SU-DHL-6 (cell line): ENCODE measurements around the gene MTERF1.

Source experiments
- H2AFZ ChIP-seq: fragments of 200-600 bp; sonication (generic); 2 replicates; pipeline ENCODE4 v1.6.1; 2014; ENCODE audit warnings: low read depth, mild to moderate bottlenecking, moderate library complexity, mixed read lengths, antibody characterized with exemption, low read length; ENCODE audit not compliant: severe bottlenecking
- H3F3A ChIP-seq: fragments of 200-600 bp; shearing (Covaris generic); 2 replicates; pipeline ENCODE4 v1.6.0; 2016; ENCODE audit warnings: antibody characterized with exemption, mild to moderate bottlenecking; ENCODE audit not compliant: insufficient read depth
- H3K27ac ChIP-seq: fragments of 200-600 bp; sonication (generic); 2 replicates; pipeline ENCODE4 v1.5.1; 2016; ENCODE audit warnings: low read depth, mild to moderate bottlenecking, low read length, moderate library complexity, mixed read lengths
- H3K27me3 ChIP-seq: fragments of 200-600 bp; sonication (generic), shearing (Covaris generic); 2 replicates; pipeline ENCODE4 v1.6.0; 2014; ENCODE audit warnings: mild to moderate bottlenecking, low read length
- H3K36me3 ChIP-seq: fragments of 200-600 bp; sonication (generic); 2 replicates; pipeline ENCODE4 v1.6.1; 2014; ENCODE audit warnings: mild to moderate bottlenecking, low read length, mixed read lengths
- H3K4me2 ChIP-seq: fragments of 300-600, 200-600 bp; shearing (Covaris generic), sonication (generic); 2 replicates; pipeline ENCODE4 v1.6.0; 2014; ENCODE audit warnings: low read length, low read depth, mild to moderate bottlenecking; ENCODE audit not compliant: poor library complexity, severe bottlenecking
- H3K4me3 ChIP-seq: fragments of 200-600 bp; sonication (generic); 2 replicates; pipeline ENCODE4 v1.5.1; 2014; ENCODE audit warnings: antibody characterized with exemption, low read length, mild to moderate bottlenecking, mixed read lengths; ENCODE audit not compliant: insufficient read depth, poor library complexity, severe bottlenecking
- H3K79me2 ChIP-seq: fragments of 200-600 bp; sonication (generic); 2 replicates; pipeline ENCODE4 v1.6.1; 2014; ENCODE audit warnings: mild to moderate bottlenecking, low read length, moderate library complexity; ENCODE audit not compliant: insufficient read depth
- H3K9ac ChIP-seq: fragments of 200-600 bp; sonication (generic); 2 replicates; pipeline ENCODE4 v1.7.0; 2014; ENCODE audit warnings: mild to moderate bottlenecking, low read length
- H3K9me2 ChIP-seq: fragments of 200-600 bp; sonication (generic); replicated peaks from 2 replicates; pipeline ENCODE4 v1.6.1; 2014; ENCODE audit warnings: low read length; ENCODE audit not compliant: insufficient read depth
- H3K9me3 ChIP-seq: fragments of 200-600 bp; sonication (generic); 2 replicates; pipeline ENCODE4 v1.6.1; 2014; ENCODE audit warnings: low read length, mixed read lengths; ENCODE audit not compliant: insufficient read depth
- H4K20me1 ChIP-seq: fragments of 200-600 bp; sonication (generic); 2 replicates; pipeline ENCODE4 v1.6.1; 2014; ENCODE audit warnings: low read depth, mild to moderate bottlenecking, antibody characterized with exemption, low read length, moderate library complexity, mixed read lengths
- CTCF ChIP-seq: fragments of 200-600 bp; sonication (generic); IDR thresholded peaks from one replicate; pipeline ENCODE4 v1.5.1; 2017; ENCODE audit warnings: antibody characterized with exemption, mild to moderate bottlenecking, low read length, moderate library complexity; ENCODE audit not compliant: insufficient read depth, poor library complexity, severe bottlenecking
- EZH2phosphoT487 ChIP-seq: fragments of 200-600 bp; sonication (generic), shearing (Covaris generic); conservative IDR thresholded peaks from 2 replicates; pipeline ENCODE4 v1.6.1; 2018; ENCODE audit warnings: mild to moderate bottlenecking, antibody characterized with exemption, low read length, moderate library complexity, mixed read lengths

Gene MTERF1

GRCh38 chr7:91880413-91881241 is at the start of gene MTERF1:
TSS of gene MTERF1 (minus strand) at chr7:91880702. CDS start at chr7:91880083, 619 bp downstream.
- no peak for TF ChIP-seq EZH2phosphoT487
- TF ChIP-seq CTCF, result peak; percentile 100
- Histone ChIP-seq H3K36me3 (no peaks in the 10 kb centered on the region), H4K20me1 (no peaks in the 10 kb centered on the region), H2AFZ (peak within 1 kb of the TSS; percentile 85), H3K4me3 (peak within 1 kb of the TSS; percentile 65), H3K9me2 (no peaks in the 10 kb centered on the region), H3F3A (no peaks in the 10 kb centered on the region), H3K27ac (peak within 1 kb of the TSS; percentile 17; the same call in 1 of the 2 replicates), H3K79me2 (peaks cover 44% of the 10 kb centered on the region), H3K9ac (peak within 1 kb of the TSS; percentile 63), H3K27me3 (no peaks in the 10 kb centered on the region), H3K4me2 (peak within 1 kb of the TSS; percentile 79), H3K9me3 (no peaks in the 10 kb centered on the region)

- H3F3A ChIP-seq, result no peaks in the 10 kb centered on the region
- H3K4me2 ChIP-seq, result no peak overlapping the region
- no peaks in the 10 kb centered on the region for H3K9me3 ChIP-seq
- no peak overlapping the region for H3K4me3 ChIP-seq
- H3K9me2 ChIP-seq, result no peaks in the 10 kb centered on the region
- no peaks in the 10 kb centered on the region for H3K27me3 ChIP-seq
- no peak overlapping the region for H3K9ac ChIP-seq
- TF ChIP-seq CTCF (no peak), EZH2phosphoT487 (no peak)
- H3K27ac ChIP-seq, result no peak overlapping the region
- H3K36me3 ChIP-seq, result no peaks in the 10 kb centered on the region
- H4K20me1 ChIP-seq, result no peaks in the 10 kb centered on the region
- H3K79me2 ChIP-seq, result no peaks in the 10 kb centered on the region
- H2AFZ ChIP-seq, result no peak overlapping the region
Observed at GRCh38 chr7:91929463-91929862, 49.0 kb upstream of the MTERF1 start.

DNA sequence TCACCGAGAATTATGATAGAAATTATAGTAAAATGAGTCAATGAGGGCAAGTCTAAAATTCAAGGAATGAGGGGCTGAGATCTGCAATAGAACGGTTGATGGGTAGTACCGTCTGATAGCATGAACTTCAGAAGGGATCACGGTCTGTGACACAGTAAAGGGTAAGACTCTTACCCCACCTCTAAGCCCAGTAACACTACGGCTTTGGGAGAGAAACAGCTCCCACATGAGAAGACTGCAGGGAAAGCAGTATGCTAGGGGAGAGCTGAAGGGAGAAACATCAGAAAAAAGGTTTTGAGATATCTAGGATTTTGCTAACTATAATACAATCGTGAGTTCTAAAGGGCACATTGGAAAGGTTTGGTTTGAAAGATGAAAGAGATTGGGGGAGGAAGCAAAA is 47.4 kb upstream of the MTERF1 start:
- Histone ChIP-seq H3F3A (no peaks in the 10 kb centered on the region), H3K9ac (no peak overlapping the region), H3K4me3 (no peak overlapping the region), H3K79me2 (no peaks in the 10 kb centered on the region), H4K20me1 (no peaks in the 10 kb centered on the region), H3K9me3 (no peaks in the 10 kb centered on the region), H3K9me2 (no peaks in the 10 kb centered on the region), H3K27me3 (no peaks in the 10 kb centered on the region), H2AFZ (no peak overlapping the region), H3K36me3 (no peaks in the 10 kb centered on the region), H3K4me2 (no peak overlapping the region), H3K27ac (no peak overlapping the region)
- TF ChIP-seq EZH2phosphoT487 (no peak), CTCF (no peak)
